IMR-90 (cell line): ENCODE data around the gene SULT1B1.

Source experiments
- CEBPB ChIP-seq: IDR thresholded peaks from 2 replicates; pipeline ENCODE4 v1.6.1; 2012; ENCODE audit warnings: low read depth, low read length, improper control_type of control experiment
- POLR2A ChIP-seq: IDR thresholded peaks from 2 replicates; pipeline ENCODE4 v1.6.1; 2012; ENCODE audit warnings: mild to moderate bottlenecking, low read depth, low read length

GRCh38 chr4:69727926-69728325 is 32.5 kb downstream of the SULT1B1 start:
- TF ChIP-seq POLR2A, result no peak
- TF ChIP-seq CEBPB, result no peak
